NCI-H128 (cell line): ENCODE measurements around the gene LRRFIP2.

Source experiments
- DNase-seq: peaks from one replicate; lab custom pipeline; 2025; ENCODE audit not compliant: unreplicated experiment; lab: John Stamatoyannopoulos, UW

The LRRFIP2 gene

DNA sequence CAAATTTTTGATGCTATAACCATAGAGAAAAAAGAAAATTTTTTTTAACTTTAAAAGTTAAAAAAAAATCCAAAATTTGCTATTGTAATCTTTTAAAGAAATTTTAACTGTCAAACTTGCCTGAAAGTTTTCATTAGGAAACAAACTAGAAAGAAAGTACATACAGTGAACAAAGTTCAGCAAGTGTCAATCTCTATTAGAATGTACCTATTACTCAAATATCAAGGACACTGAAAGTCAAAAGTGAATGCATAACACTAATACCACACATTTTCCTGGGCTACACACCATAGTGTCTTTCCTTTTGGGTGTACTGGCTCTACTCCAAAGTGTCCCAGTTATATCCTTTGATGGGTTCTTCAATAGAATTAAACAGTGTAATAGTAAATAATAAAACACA is 56.8 kb downstream of the LRRFIP2 start:
- no peak for DNase-seq

GRCh38 chr3:37116998-37117397 is 57.4 kb downstream of the LRRFIP2 start:
- DNase-seq = no peak

DNA sequence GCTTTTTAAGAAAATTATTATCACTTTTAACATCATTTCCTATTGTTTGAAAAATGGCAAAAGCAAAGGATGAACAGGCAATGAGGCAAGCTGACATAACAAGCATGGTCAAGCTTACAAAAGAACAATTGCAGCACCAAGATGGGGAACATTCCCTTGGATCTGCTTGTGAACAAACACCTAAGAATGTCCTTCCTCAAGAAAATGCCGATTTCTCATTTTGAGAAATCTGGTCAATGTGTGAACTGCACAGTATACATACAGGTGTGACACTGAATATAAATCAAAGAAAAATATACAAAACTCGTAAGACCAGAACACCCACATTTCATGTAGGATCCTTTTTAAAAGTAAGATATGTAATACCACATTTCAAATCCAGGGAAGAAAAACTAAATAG is 58.9 kb downstream of the LRRFIP2 start:
- no peak for DNase-seq

DNA sequence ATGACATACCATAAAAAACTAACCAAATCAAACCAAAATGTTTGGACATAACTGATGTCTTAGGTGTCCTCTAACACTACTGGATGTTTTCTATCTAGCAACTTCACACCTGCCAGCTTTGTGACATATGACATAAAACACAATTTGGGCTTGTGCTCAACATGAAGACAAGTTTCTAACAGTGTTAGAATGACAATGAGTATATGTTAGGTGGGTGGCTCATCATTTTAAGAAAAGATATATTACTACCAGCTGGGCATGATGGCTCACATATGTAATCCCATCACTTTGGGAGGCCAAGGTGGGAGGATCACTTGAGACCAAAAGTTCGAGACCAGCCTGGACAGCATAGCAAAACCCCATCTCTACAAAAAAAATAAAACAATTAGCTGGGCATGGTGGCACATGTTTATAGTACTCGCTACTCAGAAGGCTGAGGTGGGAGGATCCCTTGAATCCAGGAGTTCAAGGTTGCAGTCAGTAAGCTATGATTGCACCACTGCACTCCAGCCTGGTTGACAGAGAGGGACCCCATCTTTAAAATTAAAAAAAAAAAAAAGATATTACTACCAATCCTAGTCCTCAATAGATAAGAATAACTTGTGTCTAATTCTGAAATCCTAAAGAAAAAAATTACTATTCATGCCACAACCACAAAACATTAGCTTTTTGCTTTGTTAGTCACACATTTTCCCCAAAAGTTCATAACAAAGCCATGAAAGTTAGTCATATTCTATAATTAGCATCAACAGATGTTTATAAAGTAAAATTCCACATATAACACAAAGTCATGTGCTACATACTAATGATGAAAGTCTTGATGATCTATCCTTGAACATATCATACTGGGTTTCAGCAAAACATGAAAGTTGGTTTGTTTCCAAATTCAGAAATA is 59.9 kb downstream of the LRRFIP2 start:
- DNase-seq = no peak

GRCh38 chr3:37112987-37113386 is 61.4 kb downstream of the LRRFIP2 start:
- no peak for DNase-seq

GRCh38 chr3:37111199-37111598 is 63.2 kb downstream of the LRRFIP2 start:
- no peak for DNase-seq

GRCh38 chr3:37107846-37108245 is 66.5 kb downstream of the LRRFIP2 start:
- no peak for DNase-seq

GRCh38 chr3:37103103-37103808 is 71.1 kb downstream of the LRRFIP2 start:
- DNase-seq = no peak

- DNase-seq = no peak
Measured at GRCh38 chr3:37100411-37100810, 74.0 kb downstream of the LRRFIP2 start.

DNA sequence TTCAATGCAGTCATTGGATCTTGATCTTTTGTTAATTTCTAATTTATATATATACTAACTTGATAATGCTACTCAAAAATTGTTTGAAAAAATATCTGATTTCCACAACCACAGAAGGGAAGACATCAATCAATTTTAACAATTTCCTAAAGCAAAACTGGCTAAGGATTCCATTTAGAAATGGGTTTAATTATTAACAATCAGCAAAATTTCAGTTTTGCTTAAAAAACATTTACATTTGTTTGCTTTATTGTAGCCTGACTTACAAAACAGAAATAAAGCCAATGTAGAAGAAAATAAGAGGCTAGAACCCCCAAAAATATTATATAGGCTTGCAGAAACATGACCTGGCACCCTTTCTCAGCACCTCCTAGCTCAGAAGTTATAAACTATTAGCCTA is 74.9 kb downstream of the LRRFIP2 start:
- no peak for DNase-seq

- no peak for DNase-seq
Measured at GRCh38 chr3:37098884-37099283, 75.5 kb downstream of the LRRFIP2 start.

- no peak for DNase-seq
Measured at GRCh38 chr3:37097776-37098175, 76.6 kb downstream of the LRRFIP2 start.

DNA sequence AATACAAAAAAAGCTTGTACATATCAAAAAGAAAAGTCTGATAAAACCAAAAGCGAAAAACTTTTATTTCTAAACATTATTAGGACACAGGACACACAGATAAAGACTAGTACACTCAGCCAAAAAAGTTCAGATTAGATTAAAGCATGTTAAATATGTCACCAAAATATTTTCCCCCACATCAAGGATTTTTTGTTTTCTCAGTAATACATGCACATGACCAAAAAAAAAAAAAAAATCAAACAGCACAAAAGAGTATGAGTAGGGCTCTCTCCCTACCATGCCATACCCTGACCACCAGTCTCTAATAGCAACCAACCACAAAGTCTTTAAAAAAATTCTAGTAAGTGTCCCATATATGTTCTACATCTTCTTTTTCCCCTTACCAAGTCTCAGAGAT is 77.4 kb downstream of the LRRFIP2 start:
- DNase-seq = no peak

DNA sequence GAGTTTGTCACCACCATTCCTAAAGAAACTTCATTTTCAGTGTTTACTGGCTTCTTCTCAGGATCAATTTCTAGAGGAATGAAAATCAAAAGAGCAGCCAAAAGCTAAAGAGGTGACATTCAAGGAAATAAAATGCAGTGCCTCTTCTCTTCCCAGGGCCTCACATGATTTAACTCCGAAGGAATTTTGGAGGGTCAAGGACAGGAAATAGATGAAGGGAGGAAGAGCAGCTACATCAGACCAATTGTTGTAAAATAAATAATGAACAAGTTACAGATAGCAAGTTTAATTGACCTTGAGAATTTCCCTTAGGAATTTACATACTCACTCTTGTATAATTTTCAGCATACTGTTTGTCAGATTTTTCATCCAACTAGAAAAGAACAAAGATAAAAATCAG is 78.1 kb downstream of the LRRFIP2 start:
- no peak for DNase-seq

DNA sequence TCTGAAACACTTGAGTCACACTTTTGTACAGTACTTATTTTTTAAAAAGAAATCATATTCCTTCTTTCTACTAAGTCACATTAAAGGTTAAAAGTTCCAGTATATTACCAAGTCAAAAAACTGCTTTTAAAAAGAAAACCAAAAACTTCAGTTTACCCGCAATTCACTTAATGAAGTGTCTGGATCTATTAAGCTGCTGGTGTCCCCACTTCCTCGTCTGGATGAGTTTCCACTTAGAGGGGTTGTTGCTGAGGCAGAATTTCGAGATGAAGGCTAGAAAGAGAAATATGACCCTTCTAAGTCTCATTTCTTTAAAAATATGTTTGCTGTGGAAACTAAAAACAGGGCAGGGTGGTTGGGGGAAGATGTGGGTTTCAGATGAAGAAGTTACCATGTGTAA is 79.7 kb downstream of the LRRFIP2 start:
- DNase-seq = no peak

- DNase-seq = no peak
Measured at GRCh38 chr3:37093481-37093880, 80.9 kb downstream of the LRRFIP2 start.

GRCh38 chr3:37092484-37092883 is 81.9 kb downstream of the LRRFIP2 start:
- no peak for DNase-seq

GRCh38 chr3:37087870-37088269 is 86.5 kb downstream of the LRRFIP2 start:
- no peak for DNase-seq

DNA sequence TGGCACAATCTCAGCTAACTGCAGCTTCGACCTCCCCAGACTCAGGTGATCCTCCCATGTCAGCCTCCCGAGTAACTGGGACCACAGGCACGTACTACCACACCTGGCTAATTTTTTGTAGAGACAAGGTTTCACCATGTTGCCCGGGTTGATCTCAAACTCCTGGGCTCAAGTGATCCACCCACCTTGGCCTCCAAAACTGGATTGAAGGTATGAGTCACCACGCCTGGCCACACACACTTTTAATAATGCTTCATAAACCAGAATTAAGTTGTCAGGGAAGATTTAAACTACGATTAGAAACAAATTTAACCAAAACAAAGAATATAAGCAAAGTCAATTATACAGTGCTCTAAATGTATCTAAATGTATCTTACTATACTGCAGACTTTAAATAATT is 87.5 kb downstream of the LRRFIP2 start:
- no peak for DNase-seq

GRCh38 chr3:37082317-37082716 is 92.1 kb downstream of the LRRFIP2 start:
- no peak for DNase-seq

- DNase-seq = no peak
Measured at GRCh38 chr3:37075955-37076354, 98.4 kb downstream of the LRRFIP2 start.

- DNase-seq = no peak
Measured at GRCh38 chr3:37074178-37074577, 100.2 kb downstream of the LRRFIP2 start.
